Activated naive CD8-positive, alpha-beta T cell treated with anti-CD3 and anti-CD28 coated beads, Interleukin-2, amount 50 U/mL, for 24 hours (primary cell): Measurements from ENCODE around the gene ZNF221.
A peak's percentile ranks its signal among the peaks of the same experiment; 100 is the strongest.

Source experiments
- ATAC-seq: fragments of 150-1000 bp; cut with Tn5 transposase; one replicate; pipeline ENCODE4 v1.10.0; 2021
- DNase-seq: peaks from one replicate; pipeline ENCODE4 v3.0.0; 2021
- H3K27ac Mint-ChIP-seq: one replicate; pipeline ENCODE4 v1.8.0; 2021; ENCODE audit warnings: mild to moderate bottlenecking, mixed read lengths
- H3K27me3 Mint-ChIP-seq: one replicate; pipeline ENCODE4 v1.8.0; 2021; ENCODE audit warnings: mixed read lengths
- H3K36me3 Mint-ChIP-seq: one replicate; pipeline ENCODE4 v1.8.0; 2021; ENCODE audit warnings: low read depth, mixed read lengths
- H3K4me1 Mint-ChIP-seq: one replicate; pipeline ENCODE4 v1.8.0; 2021; ENCODE audit warnings: mixed read lengths
- H3K4me3 Mint-ChIP-seq: one replicate; pipeline ENCODE4 v1.8.0; 2021; ENCODE audit warnings: mild to moderate bottlenecking, moderate library complexity, mixed read lengths
- H3K9me3 Mint-ChIP-seq: one replicate; pipeline ENCODE4 v1.8.0; 2021; ENCODE audit warnings: mixed read lengths

Gene ZNF221

GRCh38 chr19:43950834-43951645 lies at the start of gene ZNF221:
TSS of gene ZNF221 (plus strand) at chr19:43951228. CDS start at chr19:43962727, 11,499 bp downstream.
- Mint-ChIP-seq H3K27me3 (peaks cover 9% of the 10 kb centered on the region), H3K4me3 (peak within 1 kb of the TSS; percentile 94), H3K27ac (peak within 1 kb of the TSS; percentile 87), H3K9me3 (peaks cover 46% of the 10 kb centered on the region), H3K36me3 (peaks cover 22% of the 10 kb centered on the region), H3K4me1 (peaks cover 13% of the 10 kb centered on the region)
- ATAC-seq (peak; percentile 91), DNase-seq (peak; percentile 73)

- ATAC-seq (peak; percentile 89), DNase-seq (peak; percentile 72)
- Mint-ChIP-seq H3K27me3 (no peaks in the 10 kb centered on the region), H3K36me3 (peaks cover 63% of the 10 kb centered on the region), H3K4me3 (peak overlapping the region; percentile 86), H3K4me1 (peaks cover 18% of the 10 kb centered on the region), H3K27ac (peak overlapping the region; percentile 80), H3K9me3 (peaks cover 73% of the 10 kb centered on the region)
Measured at GRCh38 chr19:43901395-43902390, 49.3 kb upstream of the ZNF221 start.

- peaks cover 18% of the 10 kb centered on the region for H3K4me1 Mint-ChIP-seq
- H3K27me3 Mint-ChIP-seq = no peaks in the 10 kb centered on the region
- peaks cover 79% of the 10 kb centered on the region for H3K9me3 Mint-ChIP-seq
- H3K27ac Mint-ChIP-seq = no peak overlapping the region
- peak overlapping the region; percentile 86 for H3K4me3 Mint-ChIP-seq
- DNase-seq = no peak
- H3K36me3 Mint-ChIP-seq = peaks cover 61% of the 10 kb centered on the region
- ATAC-seq = no peak
Measured at GRCh38 chr19:43902399-43902798, 48.6 kb upstream of the ZNF221 start.

- no peak for DNase-seq
- Mint-ChIP-seq H3K27me3 (no peaks in the 10 kb centered on the region), H3K9me3 (peaks cover 77% of the 10 kb centered on the region), H3K4me3 (no peak overlapping the region), H3K36me3 (peaks cover 43% of the 10 kb centered on the region), H3K4me1 (peaks cover 15% of the 10 kb centered on the region), H3K27ac (no peak overlapping the region)
- no peak for ATAC-seq
Measured at GRCh38 chr19:43905897-43906296, 45.1 kb upstream of the ZNF221 start.

GRCh38 chr19:43906774-43907173 lies 44.3 kb upstream of the ZNF221 start:
- peaks cover 39% of the 10 kb centered on the region for H3K36me3 Mint-ChIP-seq
- DNase-seq (no peak), ATAC-seq (no peak)
- H3K9me3 Mint-ChIP-seq = peaks cover 76% of the 10 kb centered on the region
- no peak overlapping the region for H3K4me3 Mint-ChIP-seq
- H3K27me3 Mint-ChIP-seq = no peaks in the 10 kb centered on the region
- H3K4me1 Mint-ChIP-seq = peaks cover 6% of the 10 kb centered on the region
- no peak overlapping the region for H3K27ac Mint-ChIP-seq

- ATAC-seq (no peak), DNase-seq (no peak)
- H3K4me3 Mint-ChIP-seq = no peak overlapping the region
- H3K27ac Mint-ChIP-seq = no peak overlapping the region
- peaks cover 47% of the 10 kb centered on the region for H3K36me3 Mint-ChIP-seq
- H3K9me3 Mint-ChIP-seq = peaks cover 81% of the 10 kb centered on the region
- H3K4me1 Mint-ChIP-seq = no peaks in the 10 kb centered on the region
- no peaks in the 10 kb centered on the region for H3K27me3 Mint-ChIP-seq
Measured at GRCh38 chr19:43908659-43909058, 42.4 kb upstream of the ZNF221 start.

- Mint-ChIP-seq H3K36me3 (peaks cover 56% of the 10 kb centered on the region), H3K4me3 (no peak overlapping the region)
Measured at GRCh38 chr19:43910884-43911283, 40.1 kb upstream of the ZNF221 start.

GRCh38 chr19:43913383-43913782 lies 37.6 kb upstream of the ZNF221 start:
- Mint-ChIP-seq H3K36me3 (peaks cover 72% of the 10 kb centered on the region), H3K4me3 (no peak overlapping the region), H3K27me3 (no peaks in the 10 kb centered on the region), H3K4me1 (no peaks in the 10 kb centered on the region), H3K27ac (no peak overlapping the region), H3K9me3 (peaks cover 77% of the 10 kb centered on the region)
- ATAC-seq = no peak
- DNase-seq = no peak

More at GRCh38 chr19:43910884-43911283, 40.1 kb upstream of the ZNF221 start:
- no peak overlapping the region for H3K27ac Mint-ChIP-seq
- DNase-seq (no peak), ATAC-seq (no peak)
- H3K9me3 Mint-ChIP-seq = peaks cover 85% of the 10 kb centered on the region
- no peaks in the 10 kb centered on the region for H3K27me3 Mint-ChIP-seq
- no peaks in the 10 kb centered on the region for H3K4me1 Mint-ChIP-seq

- no peak overlapping the region for H3K4me3 Mint-ChIP-seq
- peaks cover 76% of the 10 kb centered on the region for H3K36me3 Mint-ChIP-seq
- no peaks in the 10 kb centered on the region for H3K4me1 Mint-ChIP-seq
- no peak overlapping the region for H3K27ac Mint-ChIP-seq
- no peak for DNase-seq
- ATAC-seq = no peak
- H3K27me3 Mint-ChIP-seq = no peaks in the 10 kb centered on the region
- peaks cover 79% of the 10 kb centered on the region for H3K9me3 Mint-ChIP-seq
Measured at GRCh38 chr19:43914051-43914450, 37.0 kb upstream of the ZNF221 start.

GRCh38 chr19:43923875-43924274 lies 27.2 kb upstream of the ZNF221 start:
- H3K4me3 Mint-ChIP-seq = no peak overlapping the region
- peaks cover 55% of the 10 kb centered on the region for H3K9me3 Mint-ChIP-seq
- no peaks in the 10 kb centered on the region for H3K4me1 Mint-ChIP-seq
- H3K27me3 Mint-ChIP-seq = no peaks in the 10 kb centered on the region
- no peak overlapping the region for H3K27ac Mint-ChIP-seq
- ATAC-seq (no peak), DNase-seq (no peak)
- H3K36me3 Mint-ChIP-seq = peaks cover 96% of the 10 kb centered on the region

- peaks cover 18% of the 10 kb centered on the region for H3K9me3 Mint-ChIP-seq
- H3K36me3 Mint-ChIP-seq = peaks cover 91% of the 10 kb centered on the region
- H3K27me3 Mint-ChIP-seq = no peaks in the 10 kb centered on the region
- H3K4me1 Mint-ChIP-seq = peaks cover 7% of the 10 kb centered on the region
- no peak overlapping the region for H3K4me3 Mint-ChIP-seq
- ATAC-seq (no peak), DNase-seq (no peak)
- H3K27ac Mint-ChIP-seq = no peak overlapping the region
Measured at GRCh38 chr19:43928820-43929219, 22.2 kb upstream of the ZNF221 start.

GRCh38 chr19:43934055-43934984 lies 16.7 kb upstream of the ZNF221 start:
- H3K9me3 Mint-ChIP-seq = peaks cover 6% of the 10 kb centered on the region
- peaks cover 39% of the 10 kb centered on the region for H3K36me3 Mint-ChIP-seq
- H3K4me3 Mint-ChIP-seq = peak overlapping the region; percentile 90
- no peaks in the 10 kb centered on the region for H3K27me3 Mint-ChIP-seq
- peak overlapping the region; percentile 87 for H3K27ac Mint-ChIP-seq
- H3K4me1 Mint-ChIP-seq = peaks cover 16% of the 10 kb centered on the region
- ATAC-seq (no peak), DNase-seq (no peak)

GRCh38 chr19:43934985-43935708 lies 15.9 kb upstream of the ZNF221 start, which contains the start of gene ZNF45:
TSS of gene ZNF45 (minus strand) at chr19:43935282. CDS start at chr19:43922185, 13,097 bp downstream.
- peak; percentile 96 for ATAC-seq
- DNase-seq = peak; percentile 88
- Mint-ChIP-seq H3K4me3 (peak within 1 kb of the TSS; percentile 90), H3K4me1 (peaks cover 16% of the 10 kb centered on the region), H3K9me3 (peaks cover 11% of the 10 kb centered on the region), H3K27ac (peak within 1 kb of the TSS; percentile 87), H3K27me3 (no peaks in the 10 kb centered on the region), H3K36me3 (peaks cover 34% of the 10 kb centered on the region)
